Raji (cell line): ENCODE data around the gene PTPRF.

Experiments used
- POLR2A ChIP-seq: IDR thresholded peaks from 2 replicates; pipeline ENCODE4 v1.6.1; 2011; ENCODE audit warnings: low read depth, low read length, control low read depth; ENCODE audit not compliant: insufficient read depth

Gene PTPRF

DNA sequence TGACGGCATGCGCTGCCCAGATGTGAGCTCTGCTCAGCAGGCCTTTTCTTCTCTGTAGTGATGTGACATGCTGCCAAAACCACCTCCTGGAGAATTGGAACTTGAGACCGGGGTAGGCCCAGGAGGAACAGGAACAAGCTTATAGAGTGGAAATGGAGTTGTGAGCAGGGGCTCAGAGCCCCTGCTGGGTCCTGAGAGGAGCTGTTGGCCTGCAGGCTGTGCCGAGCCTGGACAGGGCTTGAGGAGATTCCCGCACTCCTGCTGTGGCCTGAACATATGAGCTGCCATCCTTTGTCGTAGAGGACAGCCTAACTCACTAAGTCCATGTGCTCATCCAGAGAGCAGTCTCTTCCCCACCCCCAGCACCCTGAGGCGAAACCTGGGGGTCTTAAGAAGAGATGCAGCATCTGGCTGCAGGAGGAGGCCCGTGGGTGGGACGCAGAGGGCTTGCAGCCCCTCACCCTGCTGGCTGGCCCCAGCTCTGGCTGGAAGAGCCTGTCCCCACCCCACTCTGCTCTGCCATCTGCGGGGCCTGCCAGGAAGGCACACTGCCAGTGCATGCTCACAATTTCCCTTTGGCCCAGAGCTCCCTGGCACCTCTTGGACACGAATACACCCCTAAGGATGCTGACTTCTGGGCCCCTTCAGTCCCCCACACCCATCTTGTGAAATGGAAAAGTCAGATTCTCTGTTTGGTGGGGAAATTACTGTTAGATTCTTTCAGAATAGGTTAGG is 42.5 kb downstream of the PTPRF start:
- no peak for TF ChIP-seq POLR2A

DNA sequence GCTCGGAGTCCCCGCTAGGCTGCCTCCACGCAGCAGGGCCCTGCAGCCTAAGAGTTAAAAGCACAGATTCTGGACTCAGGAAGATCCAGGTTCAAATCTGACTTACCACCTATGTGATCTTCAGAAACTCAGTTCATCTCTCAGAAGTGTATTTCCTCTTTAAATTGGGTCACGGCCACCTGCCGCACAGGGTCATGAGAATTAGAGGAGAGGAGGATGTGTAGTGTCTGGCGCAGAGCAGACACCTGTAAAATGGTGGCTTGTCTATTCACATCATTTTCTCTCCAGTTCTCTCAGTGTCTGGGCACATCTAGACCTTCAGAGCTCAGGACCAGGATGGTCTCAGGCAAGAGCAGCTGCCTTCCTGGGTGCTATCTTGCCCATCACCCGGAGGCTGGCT is 45.8 kb downstream of the PTPRF start:
- TF ChIP-seq POLR2A, result no peak

DNA sequence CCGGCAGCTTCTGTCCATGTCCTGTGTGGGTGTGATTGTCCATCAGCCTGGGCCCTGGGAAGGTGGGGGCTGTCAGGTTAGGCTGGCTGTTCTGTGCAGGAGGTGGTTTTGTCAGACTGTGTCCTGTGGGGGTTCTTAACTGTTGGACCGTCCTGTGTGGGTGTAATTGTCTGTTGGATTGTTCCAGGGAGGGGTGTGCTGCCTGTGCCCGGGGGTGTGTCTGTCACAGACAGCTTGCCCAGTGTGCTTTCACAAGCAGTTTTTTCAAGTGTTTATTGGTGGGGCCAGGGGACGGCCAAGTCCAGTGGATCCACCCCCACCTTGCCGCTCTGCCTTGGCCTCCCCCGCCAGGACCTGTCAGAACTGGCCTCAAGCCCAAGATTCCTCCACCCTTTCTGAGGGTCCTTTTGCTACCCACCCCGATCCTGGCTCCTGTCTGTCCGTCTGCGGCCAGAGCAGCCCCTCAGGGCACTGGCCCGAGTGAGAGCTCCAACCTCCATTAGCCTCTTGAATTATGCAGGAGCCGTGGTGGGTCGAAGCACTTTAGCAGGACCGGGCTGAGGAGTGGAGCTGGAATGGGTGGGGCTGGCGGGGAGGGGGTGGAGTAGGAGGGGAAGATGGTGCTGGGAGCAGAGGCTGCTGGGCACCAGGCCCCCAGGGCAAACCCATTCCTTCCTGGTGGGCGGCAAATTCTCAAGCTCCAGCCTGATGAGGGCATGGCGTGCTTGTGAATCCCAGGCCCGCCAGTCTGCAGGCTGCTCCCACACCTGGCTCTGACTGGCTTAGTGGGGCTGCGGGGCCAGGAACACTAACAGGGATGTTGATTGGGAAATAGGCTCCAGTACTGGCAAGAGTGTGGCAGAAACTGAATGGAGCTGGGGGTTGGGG is 47.2 kb downstream of the PTPRF start:
- no peak for TF ChIP-seq POLR2A

- no peak for TF ChIP-seq POLR2A
These were observed 49.4 kb downstream of the PTPRF start for GRCh38 chr1:43580039-43580438.

DNA sequence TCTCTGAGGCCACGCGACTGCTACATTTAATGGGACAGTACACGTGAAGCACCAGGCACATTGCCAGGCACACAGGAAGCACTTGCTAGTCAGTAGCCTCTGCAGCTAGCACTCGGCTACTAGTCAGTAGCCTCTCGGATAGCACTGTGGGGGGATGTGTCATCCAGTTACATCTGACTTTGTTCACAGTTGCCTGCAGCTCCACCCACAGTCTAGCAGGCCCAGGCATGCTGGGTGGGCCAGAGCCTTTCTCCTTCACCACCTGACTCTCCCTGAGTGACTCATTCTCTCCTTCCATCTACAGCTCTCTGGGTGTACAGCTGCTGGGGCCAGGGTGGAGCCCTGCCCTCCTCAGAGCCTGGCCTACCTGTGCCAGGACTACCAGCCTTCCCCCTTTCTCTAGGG is 51.5 kb downstream of the PTPRF start:
- no peak for TF ChIP-seq POLR2A

DNA sequence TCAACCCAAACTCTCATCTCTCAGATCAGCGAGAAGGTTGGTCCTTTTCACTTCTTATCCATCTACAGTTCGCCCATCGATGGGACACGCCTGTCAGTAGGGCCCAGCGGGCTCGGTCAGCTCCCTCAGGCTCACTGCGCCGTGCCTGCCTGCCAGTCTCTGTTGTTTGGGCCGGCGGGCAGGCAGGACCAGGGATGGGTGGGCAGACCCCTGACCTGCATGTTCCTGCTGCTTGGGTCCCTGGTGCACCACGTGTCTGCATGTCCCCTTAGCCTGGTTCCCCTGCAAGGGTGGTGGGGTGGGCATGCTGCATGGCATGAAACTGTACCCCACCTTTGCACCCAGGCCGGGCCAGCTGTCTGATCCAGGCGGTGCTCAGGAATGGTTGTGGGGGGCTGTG is 52.4 kb downstream of the PTPRF start:
- no peak for TF ChIP-seq POLR2A

DNA sequence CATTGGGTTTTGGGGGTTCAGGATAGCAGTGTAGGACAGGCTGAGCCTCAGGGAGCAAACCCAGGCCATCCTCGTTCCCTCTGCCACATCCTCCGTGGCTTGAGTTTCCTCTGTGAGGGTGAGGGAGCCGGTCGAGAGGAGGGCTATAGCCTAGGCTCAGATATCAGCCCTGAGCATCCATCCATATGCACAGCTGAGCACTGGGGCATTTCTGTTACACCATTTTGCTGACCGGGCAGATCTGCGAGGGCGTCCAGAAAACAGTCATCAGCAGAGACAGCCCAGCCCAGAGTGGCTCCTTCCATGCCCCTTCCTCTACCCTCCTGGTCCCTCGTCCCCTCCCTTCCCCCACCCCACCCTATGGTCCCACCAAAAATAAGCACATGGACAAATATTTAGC is 53.5 kb downstream of the PTPRF start:
- TF ChIP-seq POLR2A, result no peak

DNA sequence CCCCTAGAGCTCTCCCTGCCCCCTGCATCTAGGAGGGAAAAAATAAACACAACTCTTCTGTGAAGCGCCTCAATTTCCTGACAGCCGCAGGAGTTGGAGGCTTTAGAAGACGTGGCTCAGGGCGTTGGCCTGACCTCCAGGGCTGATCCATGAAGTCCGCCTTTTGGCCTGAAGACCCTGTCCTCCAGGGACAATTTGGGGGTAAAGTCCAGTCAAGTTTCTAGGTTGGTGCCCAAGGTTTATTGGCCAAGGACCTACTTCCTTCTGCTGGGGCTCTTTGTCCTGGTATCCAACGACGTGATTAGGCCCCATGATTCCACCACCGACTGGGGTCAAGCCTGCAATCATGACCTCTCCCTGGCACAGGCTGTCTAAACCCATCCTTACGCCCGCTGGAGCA is 54.9 kb downstream of the PTPRF start:
- no peak for TF ChIP-seq POLR2A

DNA sequence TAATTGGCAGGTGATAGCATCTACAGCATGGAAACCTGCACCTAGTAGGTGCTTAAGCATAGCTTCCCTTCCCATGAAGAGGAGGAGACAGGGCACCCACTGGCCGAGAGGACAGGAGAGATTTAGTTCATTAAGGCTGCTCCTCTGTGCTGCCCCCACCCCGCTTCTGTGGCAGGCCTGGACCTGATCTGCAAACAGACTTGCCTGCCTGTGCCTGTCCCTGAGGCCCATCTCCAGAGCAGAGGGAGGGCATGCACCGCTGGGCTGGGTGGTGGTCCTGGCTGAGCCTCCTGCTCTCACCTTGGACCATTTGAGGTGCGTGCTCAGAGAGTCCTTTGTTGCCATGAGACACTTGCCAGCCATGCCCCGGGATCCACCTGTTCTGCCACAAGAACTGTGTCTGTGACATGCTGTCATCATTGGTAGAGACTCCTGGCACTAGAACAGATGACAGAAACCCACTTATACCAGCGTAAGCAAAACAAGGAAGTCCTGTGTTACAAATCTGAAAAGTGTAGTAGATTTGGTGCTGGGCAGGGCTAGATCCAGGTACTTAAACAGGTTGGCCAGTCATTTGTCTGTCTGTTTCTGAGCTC is 55.6 kb downstream of the PTPRF start:
- no peak for TF ChIP-seq POLR2A

- no peak for TF ChIP-seq POLR2A
These were observed 56.3 kb downstream of the PTPRF start for GRCh38 chr1:43587001-43587400.

GRCh38 chr1:43587594-43587993 is 56.9 kb downstream of the PTPRF start:
- TF ChIP-seq POLR2A, result no peak

DNA sequence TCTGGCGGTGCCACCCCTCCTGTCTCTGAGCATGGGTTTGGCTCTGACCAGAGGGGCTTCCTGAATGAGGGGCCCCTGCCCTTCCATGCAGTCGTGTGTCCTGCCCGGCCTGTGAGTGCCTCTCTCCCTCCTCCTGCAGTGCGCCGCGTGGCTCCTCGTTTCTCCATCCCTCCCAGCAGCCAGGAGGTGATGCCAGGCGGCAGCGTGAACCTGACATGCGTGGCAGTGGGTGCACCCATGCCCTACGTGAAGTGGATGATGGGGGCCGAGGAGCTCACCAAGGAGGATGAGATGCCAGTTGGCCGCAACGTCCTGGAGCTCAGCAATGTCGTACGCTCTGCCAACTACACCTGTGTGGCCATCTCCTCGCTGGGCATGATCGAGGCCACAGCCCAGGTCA is 57.9 kb downstream of the PTPRF start:
- no peak for TF ChIP-seq POLR2A

DNA sequence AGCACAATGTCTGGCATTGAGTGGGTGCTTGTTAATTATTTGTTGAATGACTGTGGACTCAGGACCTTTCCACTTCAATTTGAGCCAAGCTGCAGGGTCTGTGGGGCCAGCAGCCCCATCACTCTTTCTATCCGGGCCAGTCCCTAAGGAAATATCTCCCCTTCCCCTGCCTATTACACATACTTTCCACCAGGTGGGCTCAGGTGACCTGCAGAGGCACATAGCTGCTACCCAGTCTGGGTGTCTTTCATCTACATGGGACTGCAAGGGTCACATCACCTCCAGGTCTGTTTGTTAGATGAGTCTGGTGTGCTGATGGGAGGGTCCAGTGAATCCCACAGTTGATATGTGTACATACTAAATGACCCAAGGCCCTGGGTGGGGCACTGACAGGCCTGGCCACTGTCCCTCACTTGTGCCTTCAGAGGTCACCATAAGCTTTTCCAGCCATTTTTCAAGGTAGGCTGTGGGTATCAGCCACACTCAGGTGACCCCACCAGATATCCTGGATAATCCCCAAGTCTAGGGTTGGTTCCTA is 59.8 kb downstream of the PTPRF start:
- TF ChIP-seq POLR2A, result no peak

GRCh38 chr1:43591181-43591580 is 60.5 kb downstream of the PTPRF start:
- TF ChIP-seq POLR2A, result no peak

DNA sequence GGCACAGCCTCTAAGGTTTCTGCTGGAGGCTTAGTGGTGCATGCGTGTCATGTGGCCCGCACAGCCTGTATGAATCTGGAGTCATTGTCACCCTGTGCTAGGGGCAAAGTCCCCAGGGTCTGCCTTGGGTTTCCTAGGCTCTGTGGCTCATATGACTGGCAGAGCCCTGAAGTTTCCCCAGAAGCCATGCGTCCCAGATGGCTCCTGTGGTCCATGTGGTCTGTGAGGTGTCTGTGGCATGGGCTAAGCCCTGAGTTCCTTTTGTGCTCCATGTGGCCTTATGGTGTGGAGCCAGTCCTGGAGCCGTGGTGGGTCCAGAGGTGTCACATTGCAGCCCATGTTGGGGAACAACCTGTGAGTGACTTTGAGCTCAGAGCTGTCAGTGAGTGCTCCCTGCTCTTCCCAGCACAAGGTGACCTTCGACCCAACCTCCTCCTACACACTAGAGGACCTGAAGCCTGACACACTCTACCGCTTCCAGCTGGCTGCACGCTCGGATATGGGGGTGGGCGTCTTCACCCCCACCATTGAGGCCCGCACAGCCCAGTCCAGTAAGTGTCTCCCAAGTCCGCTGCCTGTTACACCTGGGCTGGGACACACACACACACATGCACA is 61.5 kb downstream of the PTPRF start:
- no peak for TF ChIP-seq POLR2A

DNA sequence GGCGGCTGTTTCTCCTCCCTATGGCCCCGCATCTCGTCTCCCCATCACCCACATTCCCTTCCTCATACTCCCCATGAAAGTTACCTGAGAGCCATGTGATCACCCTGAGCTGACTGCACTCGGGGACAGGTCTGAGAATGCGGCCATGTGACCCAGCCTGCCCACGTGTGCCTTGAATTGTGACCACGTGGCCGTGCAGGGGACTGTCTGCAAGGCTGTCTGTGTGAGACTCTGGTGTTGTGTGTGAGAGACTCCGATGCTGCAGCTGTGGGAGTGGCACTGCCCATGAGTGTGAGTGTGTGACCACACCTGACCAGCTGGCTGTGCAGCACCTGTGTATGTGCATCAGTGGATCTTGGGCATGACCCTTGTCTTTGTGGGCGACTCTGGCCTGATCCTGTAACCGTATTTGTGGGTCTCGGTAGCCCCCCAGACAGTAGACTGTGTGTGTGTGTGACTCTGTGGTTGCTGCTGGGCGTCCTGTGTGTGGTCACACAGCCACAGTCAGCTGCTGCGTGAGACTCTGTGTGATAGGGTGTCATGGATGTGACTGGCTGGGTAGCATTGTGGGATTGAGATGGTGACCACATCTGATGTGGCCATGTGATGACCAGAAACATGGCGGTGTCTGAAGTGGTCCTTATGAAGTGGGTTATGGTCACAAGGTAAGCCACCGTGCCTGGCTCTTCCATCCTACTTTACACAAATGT is 62.4 kb downstream of the PTPRF start:
- TF ChIP-seq POLR2A, result no peak
